ENCODE measurements around the gene ERCC4.
"Not testable (repeated sequence)": the region's sequence is repeated elsewhere in the genome, so short reads cannot be mapped to it uniquely, and the experiment has no call there.

Gene ERCC4

GRCh38 chr16:13919683-13920509 is at the start of gene ERCC4:
TSS of gene ERCC4 (plus strand) at chr16:13920154. CDS start at chr16:13920166, 12 bp downstream.
- DNase-seq, result peak; percentile 100

GRCh38 chr16:13873835-13874438 is 46.0 kb upstream of the ERCC4 start:
- peak in 1 of 2 experiments; percentile 32 for DNase-seq

GRCh38 chr16:13875614-13876284 is 44.2 kb upstream of the ERCC4 start:
- DNase-seq, result no peak

GRCh38 chr16:13883276-13883675 is 36.7 kb upstream of the ERCC4 start:
- no peak for DNase-seq

GRCh38 chr16:13883881-13884280 is 36.1 kb upstream of the ERCC4 start:
- DNase-seq, result no peak

GRCh38 chr16:13885700-13886099 is 34.3 kb upstream of the ERCC4 start:
- no peak for DNase-seq

GRCh38 chr16:13886608-13887007 is 33.3 kb upstream of the ERCC4 start:
- DNase-seq, result no peak

GRCh38 chr16:13889323-13889722 is 30.6 kb upstream of the ERCC4 start:
- DNase-seq, result not testable (repeated sequence)

GRCh38 chr16:13892301-13892700 is 27.7 kb upstream of the ERCC4 start:
- DNase-seq, result no peak

- DNase-seq, result no peak
Measured at GRCh38 chr16:13895516-13895915, 24.4 kb upstream of the ERCC4 start.

- no peak for DNase-seq
Measured at GRCh38 chr16:13896543-13897182, 23.3 kb upstream of the ERCC4 start.

- DNase-seq, result no peak
Measured at GRCh38 chr16:13897806-13898205, 22.1 kb upstream of the ERCC4 start.

GRCh38 chr16:13898233-13898632 is 21.7 kb upstream of the ERCC4 start:
- DNase-seq, result no peak

GRCh38 chr16:13902052-13902451 is 17.9 kb upstream of the ERCC4 start:
- no peak for DNase-seq

- no peak for DNase-seq
Measured at GRCh38 chr16:13902677-13903076, 17.3 kb upstream of the ERCC4 start.

- no peak for DNase-seq
Measured at GRCh38 chr16:13904179-13904691, 15.7 kb upstream of the ERCC4 start.

- peak; percentile 11 to 33 for DNase-seq
Measured at GRCh38 chr16:13904822-13905221, 15.1 kb upstream of the ERCC4 start.

- DNase-seq, result no peak
Measured at GRCh38 chr16:13906168-13907089, 13.5 kb upstream of the ERCC4 start.

GRCh38 chr16:13907431-13907830 is 12.5 kb upstream of the ERCC4 start:
- DNase-seq, result no peak

- no peak for DNase-seq
Measured at GRCh38 chr16:13909069-13909468, 10.9 kb upstream of the ERCC4 start.

GRCh38 chr16:13909872-13910303 is 10.1 kb upstream of the ERCC4 start:
- DNase-seq, result no peak

GRCh38 chr16:13911306-13911705 is 8.6 kb upstream of the ERCC4 start:
- DNase-seq, result no peak

Measured in NCI-H1930 (cell line).